GM18867 (cell line): ENCODE results near the gene HLTF.
A peak's percentile ranks its signal among the peaks of the same experiment; 100 is the strongest.

Source experiments
- ATAC-seq: cut with Tn5 transposase; IDR thresholded peaks from one replicate; pipeline ENCODE4 v1.9.1; 2021; ENCODE audit warnings: mild to moderate bottlenecking, moderate library complexity; ENCODE audit not compliant: unreplicated experiment

HLTF gene

GRCh38 chr3:149018247-149018646 lies 68.1 kb downstream of the HLTF start:
- ATAC-seq = no peak

GRCh38 chr3:149016669-149017541 lies 69.4 kb downstream of the HLTF start:
- no peak for ATAC-seq

- no peak for ATAC-seq
Measured at GRCh38 chr3:149016242-149016641, 70.1 kb downstream of the HLTF start.

GRCh38 chr3:149015393-149015792 lies 70.9 kb downstream of the HLTF start:
- ATAC-seq = no peak

- ATAC-seq = no peak
Measured at GRCh38 chr3:149013726-149014125, 72.6 kb downstream of the HLTF start.

GRCh38 chr3:149011676-149012075 lies 74.7 kb downstream of the HLTF start:
- no peak for ATAC-seq

- no peak for ATAC-seq
Measured at GRCh38 chr3:149010966-149011365, 75.4 kb downstream of the HLTF start.

- ATAC-seq = no peak
Measured at GRCh38 chr3:149010504-149010951, 75.8 kb downstream of the HLTF start.

- peak; percentile 79 for ATAC-seq
Measured at GRCh38 chr3:149009732-149010131, 76.6 kb downstream of the HLTF start.

GRCh38 chr3:149007567-149008257 lies 78.6 kb downstream of the HLTF start:
- ATAC-seq = no peak

- ATAC-seq = no peak
Measured at GRCh38 chr3:149005416-149005815, 80.9 kb downstream of the HLTF start.

GRCh38 chr3:149004622-149005021 lies 81.7 kb downstream of the HLTF start:
- ATAC-seq = no peak

GRCh38 chr3:149003653-149004305 lies 82.6 kb downstream of the HLTF start:
- ATAC-seq = peak; percentile 83

- ATAC-seq = no peak
Measured at GRCh38 chr3:149001727-149002126, 84.6 kb downstream of the HLTF start.

- ATAC-seq = no peak
Measured at GRCh38 chr3:149000206-149000745, 86.1 kb downstream of the HLTF start.

- ATAC-seq = peak; percentile 35
Measured at GRCh38 chr3:148999806-149000205, 86.5 kb downstream of the HLTF start.

GRCh38 chr3:148998715-148999423 lies 87.5 kb downstream of the HLTF start:
- no peak for ATAC-seq

GRCh38 chr3:148998297-148998696 lies 88.0 kb downstream of the HLTF start:
- ATAC-seq = no peak

GRCh38 chr3:148997623-148998022 lies 88.7 kb downstream of the HLTF start:
- ATAC-seq = no peak

GRCh38 chr3:148992635-148993255 lies 93.6 kb downstream of the HLTF start:
- no peak for ATAC-seq
